Motor neuron (in vitro differentiated cells): ENCODE results near the gene MAGI1. TPM values are rescaled to one million over a fixed set of nuclear protein-coding genes. Genes with fewer than 3 reads are reported as not detected.

Experiments used
- ATAC-seq, 8 experiments: fragments of 200-7000 bp; cut with Tn5 transposase; replicated peaks in 6 of 8; 2 replicates each; pipeline ENCODE4 v1.8.0; 2021; ENCODE audit warnings: mild to moderate bottlenecking in 8 of 8, moderate library complexity in 8 of 8
- H3K27ac ChIP-seq, 2 donors: fragments of 250-450 bp; sonication (Bioruptor Pico); 2 replicates each; pipeline ENCODE4 v1.9.0; 2021; ENCODE audit warnings: antibody characterized with exemption in 2 of 2, mild to moderate bottlenecking in 2 of 2, moderate library complexity in 1 of 2
- H3K4me1 ChIP-seq, 2 donors: fragments of 250-450 bp; sonication (Bioruptor Pico); replicated peaks in 1 of 2; 2 replicates each; pipeline ENCODE4 v1.6.1; 2021; ENCODE audit warnings: antibody characterized with exemption in 2 of 2, mild to moderate bottlenecking in 2 of 2, moderate library complexity in 1 of 2
- H3K4me3 ChIP-seq, 5 donors: fragments of 250-450 bp; sonication (Bioruptor Pico); 2 replicates each; pipeline ENCODE4 v1.9.0; 2021; ENCODE audit warnings: antibody characterized with exemption in 5 of 5, mild to moderate bottlenecking in 5 of 5, moderate library complexity in 4 of 5
- WGBS, 10 experiments: fragments of 450-650 bp; shearing (Covaris generic); methylation state at CpG; one replicate each; pipeline ENCODE4 v1.0.0; 2022; 5-methylcytosine and 5-hydroxymethylcytosine counted together
- in situ Hi-C, 9 experiments: fragments of 400-800 bp; cut with MboI; loops; one replicate each; pipeline ENCODE4 v1.15.0; 2021; ENCODE audit warnings: low sequenced_read_pairs in 9 of 9, low pct_unique_long_range_greater_than_20kb in 2 of 9; ENCODE audit not compliant: unreplicated experiment in 9 of 9
- total RNA-seq, 8 experiments: library from RNA; unstranded; fragments of 300-600 nt; gene quantifications; 2 replicates each; pipeline versions ENCODE4 v1.2.3 to v1.2.4, GENCODE V29; 2022

The MAGI1 gene
- total RNA-seq, 8 experiments from 2014 or later, result 25.3 to 66.3 (median 38.2) TPM

GRCh38 chr3:65583188-65583587, 455.5 kb downstream of the MAGI1 start:
- Histone ChIP-seq H3K4me3 (no peak overlapping the region), H3K4me1 (peaks cover 9 to 19% of the 10 kb centered on the region in 2 donors), H3K27ac (no peak overlapping the region)
- 80 to 100% (median 100%) methylated on average over 1 of the region's 1 CpG; no CpG with 5 or more reads in 7 of the 10 experiments for WGBS, 10 experiments
- no peak for ATAC-seq
- in situ Hi-C loops, result no loop called here

GRCh38 chr3:65582012-65582717, 456.6 kb downstream of the MAGI1 start:
- peak in 2 of 8 experiments; percentile 42 to 75 for ATAC-seq
- 86 to 100% (median 98%) methylated on average over 2 to 6 of the region's 7 CpGs; no CpG with 5 or more reads in 1 of the 10 experiments for WGBS, 10 experiments
- in situ Hi-C loops, result no loop called here

GRCh38 chr3:65581313-65581712, 457.4 kb downstream of the MAGI1 start:
- 67 to 100% (median 100%) methylated on average over 1 to 2 of the region's 2 CpGs; no CpG with 5 or more reads in 3 of the 10 experiments for WGBS, 10 experiments
- ATAC-seq, result no peak
- Histone ChIP-seq H3K4me1 (peaks cover 9 to 19% of the 10 kb centered on the region in 2 donors), H3K27ac (no peak overlapping the region), H3K4me3 (no peak overlapping the region)
- in situ Hi-C loops, result no loop called here

More at GRCh38 chr3:65582012-65582717, 456.6 kb downstream of the MAGI1 start:
- H3K4me1 ChIP-seq, result peaks cover 9 to 19% of the 10 kb centered on the region in 2 donors
- no peak overlapping the region for H3K4me3 ChIP-seq
- H3K27ac ChIP-seq, result no peak overlapping the region

GRCh38 chr3:65578861-65579260, 459.9 kb downstream of the MAGI1 start:
- no peak overlapping the region for H3K27ac ChIP-seq
- H3K4me1 ChIP-seq, result peaks cover 4 to 5% of the 10 kb centered on the region in 2 donors
- 20 to 100% (median 90%) methylated on average over 1 to 3 of the region's 5 CpGs; no CpG with 5 or more reads in 6 of the 10 experiments for WGBS, 10 experiments
- in situ Hi-C loops, result no loop called here
- no peak for ATAC-seq
- no peak overlapping the region for H3K4me3 ChIP-seq

- H3K4me1 ChIP-seq, result peaks cover 0 to 2% of the 10 kb centered on the region in 2 donors
- in situ Hi-C loops, result no loop called here
- ATAC-seq, result peak; percentile 19 to 90 (median 61)
- WGBS, 10 experiments, result 20 to 100% (median 67%) methylated on average over 1 to 7 of the region's 8 CpGs
- H3K27ac ChIP-seq, result no peak overlapping the region
- H3K4me3 ChIP-seq, result no peak overlapping the region
These were observed 460.8 kb downstream of the MAGI1 start for GRCh38 chr3:65577843-65578430.

- H3K27ac ChIP-seq, result no peak overlapping the region
- no peak overlapping the region for H3K4me3 ChIP-seq
- ATAC-seq, result peak in 1 of 8 experiments; percentile 19
- in situ Hi-C loops, result no loop called here
- peaks cover 0 to 2% of the 10 kb centered on the region in 2 donors for H3K4me1 ChIP-seq
- WGBS, 10 experiments, result 0 to 100% (median 71%) methylated on average over 1 to 2 of the region's 2 CpGs; no CpG with 5 or more reads in 3 of the 10 experiments
These were observed 461.8 kb downstream of the MAGI1 start for GRCh38 chr3:65576966-65577365.

- Histone ChIP-seq H3K4me1 (peaks cover 0 to 2% of the 10 kb centered on the region in 2 donors), H3K4me3 (no peak overlapping the region), H3K27ac (no peak overlapping the region)
- no peak for ATAC-seq
- in situ Hi-C loops, result no loop called here
- 43 to 100% (median 93%) methylated on average over 1 to 6 of the region's 6 CpGs for WGBS, 10 experiments
These were observed 462.5 kb downstream of the MAGI1 start for GRCh38 chr3:65576228-65576627.

- ATAC-seq, result peak in 2 of 8 experiments; percentile 8 to 47
- Histone ChIP-seq H3K4me1 (no peaks in the 10 kb centered on the region), H3K27ac (no peak overlapping the region), H3K4me3 (no peak overlapping the region)
- in situ Hi-C loops, result no loop called here
- WGBS, 10 experiments, result 22 to 100% (median 75%) methylated on average over 1 of the region's 1 CpG; no CpG with 5 or more reads in 3 of the 10 experiments
These were observed 463.3 kb downstream of the MAGI1 start for GRCh38 chr3:65575376-65575840.

- in situ Hi-C loops, result no loop called here
- H3K4me1 ChIP-seq, result no peaks in the 10 kb centered on the region
- no peak overlapping the region for H3K27ac ChIP-seq
- no peak for ATAC-seq
- H3K4me3 ChIP-seq, result no peak overlapping the region
These were observed 465.1 kb downstream of the MAGI1 start for GRCh38 chr3:65573548-65574116.

- no peak overlapping the region for H3K27ac ChIP-seq
- no peaks in the 10 kb centered on the region for H3K4me1 ChIP-seq
- in situ Hi-C loops, result no loop called here
- 40 to 100% (median 83%) methylated on average over 1 to 2 of the region's 2 CpGs; no CpG with 5 or more reads in 1 of the 10 experiments for WGBS, 10 experiments
- no peak overlapping the region for H3K4me3 ChIP-seq
- peak in 1 of 8 experiments; percentile 19 for ATAC-seq
These were observed 466.4 kb downstream of the MAGI1 start for GRCh38 chr3:65572175-65572777.

GRCh38 chr3:65569845-65570405, 468.8 kb downstream of the MAGI1 start:
- no peak overlapping the region for H3K4me3 ChIP-seq
- ATAC-seq, result no peak
- in situ Hi-C loops, result no loop called here
- peaks cover 4 to 6% of the 10 kb centered on the region in 2 donors for H3K4me1 ChIP-seq
- WGBS, 10 experiments, result 75 to 100% (median 95%) methylated on average over 1 to 3 of the region's 3 CpGs; no CpG with 5 or more reads in 1 of the 10 experiments
- no peak overlapping the region for H3K27ac ChIP-seq

- WGBS, 10 experiments, result 33 to 100% (median 92%) methylated on average over 1 of the region's 1 CpG; no CpG with 5 or more reads in 1 of the 10 experiments
- no peak overlapping the region for H3K4me3 ChIP-seq
- in situ Hi-C loops, result no loop called here
- ATAC-seq, result no peak
- no peak overlapping the region for H3K27ac ChIP-seq
- peaks cover 12 to 14% of the 10 kb centered on the region in 2 donors for H3K4me1 ChIP-seq
These were observed 469.6 kb downstream of the MAGI1 start for GRCh38 chr3:65569129-65569528.
